IPS-NIHi7 (cell line): ENCODE data around the gene ZNF488.
"Not testable (repeated sequence)": the region's sequence is repeated elsewhere in the genome, so short reads cannot be mapped to it uniquely, and the experiment has no call there.

ENCODE experiments used
- DNase-seq: peaks from one replicate; pipeline ENCODE4 v3.0.0; 2012; ENCODE audit warnings: mixed read lengths; ENCODE audit errors: extremely low spot score

ZNF488 gene

DNA sequence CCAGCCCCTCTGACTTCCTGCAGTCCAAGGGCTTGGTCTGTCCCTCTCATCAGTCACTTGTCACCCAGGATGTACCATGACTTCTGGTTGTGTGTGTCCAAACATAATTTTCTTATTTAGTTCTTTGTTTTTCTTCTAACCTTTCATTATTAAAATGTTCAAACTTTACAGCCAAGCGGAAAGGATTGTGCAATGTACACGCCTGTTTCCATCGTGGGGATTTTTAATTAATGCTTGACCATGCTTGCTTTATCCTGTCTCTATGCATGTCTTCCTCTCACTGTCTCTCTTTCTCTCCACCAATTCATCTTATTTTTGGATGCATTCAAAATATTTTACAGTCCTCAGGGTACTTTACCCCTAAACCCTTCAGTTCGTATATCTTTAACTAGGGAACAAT is 26.2 kb upstream of the ZNF488 start:
- DNase-seq, result no peak

- no peak for DNase-seq
Measured at GRCh38 chr10:47409866-47410256, 25.8 kb upstream of the ZNF488 start.

DNA sequence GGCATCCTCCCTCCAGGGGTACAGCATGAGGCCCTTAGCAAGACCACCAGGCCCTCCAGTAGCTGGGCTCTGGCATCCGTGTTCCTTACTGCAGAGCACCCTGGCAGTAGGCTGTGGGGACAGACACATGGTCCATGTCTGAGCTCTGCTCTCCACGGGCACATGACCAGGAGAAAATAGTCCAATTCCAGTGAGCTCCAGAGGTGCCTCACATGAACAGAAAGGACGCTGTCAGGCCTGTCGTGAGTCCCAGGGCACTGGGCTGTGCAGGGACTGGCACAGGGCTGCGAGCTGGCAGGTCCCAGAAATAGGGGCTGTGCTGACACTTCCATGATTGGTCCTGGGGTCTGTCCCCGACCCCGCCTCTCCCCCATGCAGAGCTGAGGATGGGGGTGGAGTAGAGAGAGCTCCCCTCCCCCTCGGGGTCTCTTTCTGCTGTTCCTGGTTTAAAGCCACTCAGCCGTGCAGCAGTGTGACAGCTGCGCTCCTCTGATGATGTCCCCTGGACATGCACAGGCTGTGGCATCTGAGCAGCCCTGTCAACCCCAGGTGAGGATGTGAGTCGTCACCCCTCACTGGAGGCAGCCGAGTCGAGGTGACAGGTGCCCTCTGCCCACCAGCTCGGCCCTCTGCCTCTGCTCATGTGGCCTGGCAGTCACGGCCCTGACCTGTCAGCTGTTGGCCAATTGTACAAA is 25.2 kb upstream of the ZNF488 start:
- DNase-seq, result no peak

GRCh38 chr10:47408606-47409005 is 24.5 kb upstream of the ZNF488 start:
- DNase-seq, result no peak

DNA sequence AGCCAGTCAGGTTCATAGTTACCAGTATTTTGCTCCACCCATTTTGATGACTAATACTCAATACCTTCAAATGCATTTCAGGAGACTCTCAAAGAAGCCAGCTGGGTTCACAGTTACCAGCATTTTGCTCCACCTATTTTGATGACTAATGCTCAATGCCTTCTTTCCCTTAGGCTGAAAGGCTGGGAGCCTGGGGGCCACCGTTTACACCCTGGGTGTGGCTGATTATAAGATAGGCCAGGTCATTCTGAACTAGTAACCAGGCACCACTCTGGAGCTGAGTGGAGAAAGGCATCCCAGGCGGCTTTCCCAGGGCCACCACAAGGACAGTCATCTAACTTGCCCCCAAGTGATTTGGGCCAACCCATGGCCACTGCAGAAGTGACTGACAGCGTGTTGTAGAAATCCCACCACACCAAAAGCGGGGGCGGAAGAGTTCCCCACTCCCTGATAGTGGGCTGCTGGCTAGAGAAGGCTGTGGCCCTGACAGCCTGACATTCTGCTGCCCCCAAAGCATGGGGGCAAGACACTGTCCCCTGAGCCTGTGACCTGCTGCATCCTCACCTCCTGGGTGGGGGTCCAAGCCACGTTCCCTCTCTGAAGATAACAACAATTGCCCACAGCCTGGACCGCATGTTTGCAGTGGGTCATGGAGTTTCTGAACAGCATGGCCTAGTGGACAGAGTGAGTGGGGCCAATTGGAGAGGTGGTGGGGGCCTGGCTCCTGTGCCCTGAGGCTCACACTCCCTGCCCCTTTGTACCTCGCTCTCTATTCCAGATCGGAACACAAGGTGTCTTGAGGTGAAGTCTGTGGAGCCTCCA is 23.0 kb upstream of the ZNF488 start:
- DNase-seq, result peak; percentile 30

- DNase-seq, result no peak
Measured at GRCh38 chr10:47406548-47406869, 22.4 kb upstream of the ZNF488 start.

DNA sequence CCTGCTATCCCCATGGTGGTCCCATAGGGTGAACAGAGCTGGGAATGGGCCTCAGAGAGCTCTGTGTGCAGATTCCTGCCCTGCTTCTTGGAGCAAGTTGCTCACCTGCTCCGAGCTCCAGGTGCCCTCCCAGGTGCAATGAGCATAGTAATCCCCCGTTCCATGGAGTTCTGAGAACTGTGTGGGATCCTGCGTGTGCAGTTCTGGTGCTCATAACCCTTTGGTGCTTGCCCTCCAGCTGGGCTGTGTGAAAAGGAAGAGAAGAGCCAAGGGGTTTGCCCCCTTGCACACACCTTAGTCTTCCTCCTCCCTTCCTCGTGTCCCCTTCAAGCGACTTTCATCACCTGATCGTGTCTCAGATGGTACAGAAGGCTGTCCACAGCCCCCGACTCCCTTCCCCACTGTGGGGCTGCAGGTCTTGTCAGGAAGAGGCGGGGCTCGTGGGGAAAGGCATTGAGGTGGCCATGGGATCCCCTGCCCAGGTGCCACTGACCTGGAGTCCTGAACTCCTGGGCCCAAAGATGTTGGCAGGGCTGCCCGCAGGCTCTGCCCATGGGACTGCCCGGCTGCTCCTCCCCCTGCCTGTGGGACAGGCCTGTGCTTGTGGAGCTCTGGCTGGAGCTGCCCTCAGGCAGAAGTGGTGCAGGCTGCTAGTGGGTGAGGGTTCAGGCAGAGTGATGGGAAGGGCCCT is 21.9 kb upstream of the ZNF488 start:
- DNase-seq, result no peak

- DNase-seq, result no peak
Measured at GRCh38 chr10:47404937-47405336, 20.8 kb upstream of the ZNF488 start.

GRCh38 chr10:47404446-47404845 is 20.4 kb upstream of the ZNF488 start:
- no peak for DNase-seq

DNA sequence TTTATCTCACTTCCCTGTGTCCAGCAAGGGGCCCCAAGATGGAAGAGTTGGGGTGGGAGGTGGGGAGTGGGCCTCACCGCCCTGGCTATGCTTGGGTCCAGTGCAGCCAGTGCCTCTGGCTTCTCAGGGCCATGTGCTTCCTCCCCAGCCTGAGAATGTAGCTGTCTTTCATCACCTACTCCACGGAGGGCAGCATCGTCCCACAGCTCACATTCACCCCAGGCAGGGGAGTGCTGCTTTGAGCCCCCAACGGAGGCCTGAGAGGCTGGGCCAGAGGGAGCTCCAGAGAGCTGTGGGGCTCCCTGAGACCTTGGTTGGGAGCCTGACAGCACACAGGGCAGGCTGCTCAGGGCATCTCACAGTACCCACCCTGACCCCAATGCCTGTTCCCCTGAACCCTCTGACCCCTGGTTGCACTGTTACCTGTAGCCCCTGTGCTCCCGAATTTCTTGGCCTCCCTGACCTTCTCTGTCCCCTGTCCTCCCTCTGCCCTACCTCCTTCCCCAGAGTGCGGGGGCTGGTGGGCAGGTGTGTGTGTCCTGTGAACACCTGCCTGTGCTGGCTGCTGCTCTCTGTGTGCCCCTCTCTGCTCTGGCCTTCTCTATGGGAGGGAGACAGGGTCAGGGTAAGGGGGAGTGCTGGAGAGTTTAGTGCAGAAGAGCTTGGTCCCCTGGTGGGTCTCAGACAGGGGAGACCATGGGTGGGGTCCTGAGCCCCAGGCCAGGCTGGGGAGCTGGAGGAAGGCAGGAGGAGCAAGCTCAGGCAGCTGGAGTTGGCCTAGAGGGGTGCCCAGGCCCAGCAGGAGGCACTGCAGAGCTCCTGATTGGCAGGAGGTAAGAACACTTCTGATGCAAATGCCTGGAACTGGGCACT is 19.6 kb upstream of the ZNF488 start:
- no peak for DNase-seq

GRCh38 chr10:47402641-47403301 is 18.7 kb upstream of the ZNF488 start:
- DNase-seq, result peak; percentile 65

GRCh38 chr10:47401874-47402640 is 18.0 kb upstream of the ZNF488 start:
- no peak for DNase-seq

GRCh38 chr10:47401210-47401609 is 17.1 kb upstream of the ZNF488 start:
- no peak for DNase-seq

DNA sequence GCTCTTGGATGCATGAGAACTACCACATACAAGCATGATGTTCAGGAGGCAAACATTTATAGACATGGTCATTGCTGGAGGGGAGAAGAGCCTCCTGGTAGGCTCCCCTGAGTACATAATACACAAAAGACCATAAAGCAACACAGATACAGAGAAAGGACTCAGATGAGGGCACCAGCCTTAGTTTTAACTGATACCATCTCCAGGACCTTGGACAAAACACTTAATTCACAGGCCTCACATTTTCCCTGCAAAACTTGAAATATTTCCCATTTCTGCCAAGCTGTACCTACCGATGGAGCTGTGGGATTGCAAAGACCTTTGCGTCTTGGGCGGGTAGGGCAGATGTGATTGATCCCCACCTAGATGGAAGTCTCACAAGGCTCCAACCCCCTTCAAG is 16.7 kb upstream of the ZNF488 start:
- no peak for DNase-seq

DNA sequence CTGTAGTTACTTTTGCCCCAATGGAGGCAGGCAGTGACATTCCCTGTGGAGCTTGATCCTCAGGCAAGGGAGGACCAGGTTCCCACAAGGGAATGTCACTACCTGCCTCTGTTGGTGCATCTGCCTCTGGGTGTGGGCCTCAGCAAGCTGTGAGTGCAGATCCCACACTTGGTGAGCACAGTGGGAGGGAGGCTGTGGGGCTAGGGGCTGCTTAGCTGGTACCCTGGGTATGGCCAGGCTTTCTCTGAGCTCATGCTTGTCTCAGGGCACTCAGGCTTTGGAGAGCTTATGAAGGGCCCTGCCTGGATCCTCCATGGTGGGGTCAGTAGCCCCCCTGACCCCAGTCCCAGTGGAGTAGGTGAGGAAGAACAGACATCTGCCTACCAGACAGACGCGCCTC is 16.2 kb upstream of the ZNF488 start:
- no peak for DNase-seq

DNA sequence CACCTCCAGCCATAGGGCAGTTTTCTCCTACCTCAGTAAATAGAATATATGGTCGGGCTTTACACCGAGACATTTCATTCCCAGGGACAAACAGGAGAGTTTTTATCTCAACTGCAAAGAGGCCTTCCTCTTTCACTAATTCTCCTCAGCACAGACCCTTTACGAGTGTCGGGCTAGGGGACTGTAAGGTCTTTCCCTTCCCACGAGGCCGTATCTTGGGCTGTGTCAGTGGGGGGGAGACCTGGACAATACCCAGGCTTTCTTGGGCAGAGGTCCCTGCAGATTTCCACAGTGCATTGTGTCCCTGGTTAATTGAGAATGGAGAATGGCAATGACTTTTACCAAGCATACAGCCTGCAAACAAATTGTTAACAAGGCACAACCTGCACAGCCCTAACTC is 13.2 kb upstream of the ZNF488 start:
- no peak for DNase-seq

DNA sequence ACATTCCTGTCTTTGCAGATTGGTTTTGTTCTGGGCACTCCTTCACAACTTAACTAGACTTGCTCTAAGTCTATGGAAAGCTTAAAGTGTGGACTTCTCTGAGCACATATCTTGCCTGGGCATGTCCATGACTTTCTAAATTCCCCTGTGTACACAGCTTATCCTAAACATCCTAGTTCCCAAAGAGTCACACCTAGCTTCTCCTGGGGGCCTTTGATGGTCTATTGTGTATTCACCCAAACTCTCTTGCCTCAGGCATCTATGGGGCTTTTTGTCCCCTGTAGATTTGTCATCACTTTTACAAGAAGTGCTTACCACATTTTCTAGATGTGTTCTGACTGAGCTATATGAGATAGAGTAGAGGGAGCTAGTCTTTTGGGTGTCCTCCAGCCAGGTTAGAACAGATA is 12.2 kb upstream of the ZNF488 start:
- DNase-seq, result no peak

DNA sequence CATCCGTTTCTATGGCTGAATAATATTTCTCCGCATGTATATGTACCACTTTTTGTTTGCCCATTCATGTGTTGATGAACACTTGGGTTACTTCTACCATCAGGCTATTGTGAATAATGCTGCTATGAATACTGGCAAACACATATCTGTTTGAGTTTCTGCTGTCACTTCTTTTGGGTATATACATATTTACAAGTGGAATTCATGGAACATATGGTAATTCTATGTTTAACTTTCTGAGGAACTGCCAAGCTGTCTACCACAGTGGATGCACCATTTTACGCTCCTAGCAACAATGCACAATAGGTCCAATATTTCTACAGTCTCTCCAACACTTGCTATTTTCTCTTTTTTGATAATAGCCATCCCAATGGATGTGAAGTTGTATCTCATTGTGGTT is 5.5 kb upstream of the ZNF488 start:
- DNase-seq, result no peak

- DNase-seq, result no peak
Measured at GRCh38 chr10:47388879-47389278, 4.8 kb upstream of the ZNF488 start.

DNA sequence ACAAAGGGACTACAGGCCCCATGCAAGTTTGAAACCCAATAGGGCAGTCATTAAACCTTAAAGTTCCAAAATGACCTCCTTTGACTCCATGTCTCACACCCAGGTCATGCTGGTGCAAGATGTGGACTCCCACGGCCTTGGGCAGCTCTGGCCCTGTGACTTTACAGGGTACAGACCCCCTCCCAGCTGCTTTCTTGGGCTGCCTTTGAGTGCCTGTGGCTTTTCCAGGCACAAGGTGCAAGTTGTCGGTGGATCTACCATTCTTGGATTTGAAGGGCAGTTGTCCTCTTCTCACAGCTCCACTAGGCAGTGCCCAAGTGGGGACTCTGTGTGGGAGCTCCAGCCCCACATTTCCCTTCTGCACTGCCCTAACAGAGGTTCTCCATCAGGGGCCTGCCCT is 2.0 kb upstream of the ZNF488 start:
- DNase-seq, result not testable (repeated sequence)
